DMS 273 treated with DMSO at 0.1 percent for 48 hours (cell line): ENCODE data around the gene IMPDH1.
A peak's percentile ranks its signal among the peaks of the same experiment; 100 is the strongest.

Experiments
- DNase-seq: peaks from one replicate; lab custom pipeline; 2025; lab: John Stamatoyannopoulos, UW

Gene IMPDH1

DNA sequence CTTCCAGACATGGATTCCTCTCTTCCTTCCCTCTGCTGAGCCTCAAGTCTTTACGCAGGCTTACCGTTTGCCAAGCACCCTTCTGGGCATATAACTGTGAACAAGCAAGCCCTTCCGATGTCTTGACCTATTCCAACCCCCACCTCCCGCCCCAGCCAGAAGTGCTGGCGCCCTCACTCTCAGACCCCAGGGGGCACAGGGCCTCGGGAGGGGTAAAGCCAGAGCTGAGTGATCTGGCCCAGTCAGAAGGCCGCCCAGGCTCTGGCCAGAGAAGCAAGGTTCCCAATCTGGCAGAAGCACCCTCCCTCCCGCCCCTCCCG is 49.5 kb downstream of the IMPDH1 start:
- no peak for DNase-seq

DNA sequence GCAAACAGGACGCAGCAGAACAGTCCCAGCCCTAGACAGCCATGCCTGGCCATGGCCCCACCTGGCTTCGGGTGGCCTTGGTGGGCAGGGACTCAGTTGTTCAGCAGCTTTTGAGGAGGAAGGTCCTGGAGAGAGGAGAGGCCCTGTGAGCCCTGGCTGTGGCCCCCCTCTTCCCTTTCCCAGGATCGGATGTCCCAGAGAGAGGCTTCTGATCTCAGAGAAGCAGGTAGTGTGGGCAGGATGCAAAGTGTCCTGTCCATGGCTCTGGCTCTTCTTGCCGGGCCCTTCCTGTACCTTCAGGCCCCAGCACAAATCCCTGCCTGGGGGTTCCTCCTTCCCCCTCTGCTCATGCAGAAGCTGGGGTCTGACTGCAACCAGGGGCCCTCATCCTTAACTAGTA is 49.8 kb downstream of the IMPDH1 start:
- no peak for DNase-seq

DNA sequence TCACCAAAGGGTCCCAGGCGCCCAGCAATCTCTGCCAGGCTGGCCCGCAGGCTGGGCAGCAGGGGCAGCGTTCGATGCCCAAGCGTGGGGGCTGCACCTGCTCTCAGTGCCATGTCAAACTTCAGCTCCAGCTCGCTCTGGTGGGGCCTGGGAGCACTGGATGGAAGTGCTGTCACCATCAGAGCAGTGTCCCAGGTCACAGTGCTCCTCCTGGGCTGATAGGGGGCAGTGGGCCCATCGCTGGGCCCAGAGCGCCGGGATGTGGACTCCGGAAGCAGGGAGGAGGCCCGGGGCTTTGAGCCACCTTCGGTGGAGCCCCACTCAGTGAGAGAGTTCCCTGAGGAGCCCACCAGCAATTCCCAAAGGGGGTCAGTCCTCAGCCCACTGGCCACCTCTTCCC is 50.4 kb downstream of the IMPDH1 start:
- DNase-seq, result no peak

DNA sequence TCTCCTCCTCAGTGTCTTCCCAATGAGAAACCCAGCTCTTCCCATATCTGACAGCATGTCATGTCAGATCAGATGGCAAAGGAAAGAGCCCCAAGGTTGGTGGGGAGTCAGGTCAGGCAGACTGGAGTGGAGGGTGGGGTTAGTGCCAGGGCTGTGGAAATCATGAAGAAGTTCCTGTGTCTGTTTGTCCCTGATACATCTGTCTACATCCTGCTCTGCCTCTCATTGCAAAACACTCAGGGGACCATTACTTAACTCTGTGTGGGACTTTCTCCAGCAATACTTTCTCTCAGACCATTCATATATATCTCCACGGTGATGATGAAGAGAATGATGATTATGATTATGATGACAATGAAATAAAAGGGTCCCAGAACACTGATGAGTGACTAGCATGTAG is 51.5 kb downstream of the IMPDH1 start:
- no peak for DNase-seq

DNA sequence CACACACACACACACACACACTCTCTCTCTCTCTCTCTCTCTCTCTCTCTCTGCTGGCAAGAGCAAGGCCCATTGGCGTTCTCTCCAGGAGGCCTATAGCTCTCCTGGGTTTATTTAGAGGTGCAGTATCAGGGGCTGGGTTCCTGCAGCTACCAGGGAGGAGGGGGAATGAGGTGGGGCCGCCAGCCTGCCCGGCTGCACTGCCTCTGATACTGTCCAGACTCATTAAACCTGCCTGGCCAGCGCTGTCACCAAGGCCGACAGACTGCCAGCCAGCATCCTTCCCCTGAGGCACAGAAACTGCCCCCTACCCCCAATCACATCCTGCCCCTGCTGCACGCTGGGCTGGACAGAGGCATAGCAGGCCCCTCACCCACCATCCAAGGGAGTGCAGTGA is 52.6 kb downstream of the IMPDH1 start:
- no peak for DNase-seq

DNA sequence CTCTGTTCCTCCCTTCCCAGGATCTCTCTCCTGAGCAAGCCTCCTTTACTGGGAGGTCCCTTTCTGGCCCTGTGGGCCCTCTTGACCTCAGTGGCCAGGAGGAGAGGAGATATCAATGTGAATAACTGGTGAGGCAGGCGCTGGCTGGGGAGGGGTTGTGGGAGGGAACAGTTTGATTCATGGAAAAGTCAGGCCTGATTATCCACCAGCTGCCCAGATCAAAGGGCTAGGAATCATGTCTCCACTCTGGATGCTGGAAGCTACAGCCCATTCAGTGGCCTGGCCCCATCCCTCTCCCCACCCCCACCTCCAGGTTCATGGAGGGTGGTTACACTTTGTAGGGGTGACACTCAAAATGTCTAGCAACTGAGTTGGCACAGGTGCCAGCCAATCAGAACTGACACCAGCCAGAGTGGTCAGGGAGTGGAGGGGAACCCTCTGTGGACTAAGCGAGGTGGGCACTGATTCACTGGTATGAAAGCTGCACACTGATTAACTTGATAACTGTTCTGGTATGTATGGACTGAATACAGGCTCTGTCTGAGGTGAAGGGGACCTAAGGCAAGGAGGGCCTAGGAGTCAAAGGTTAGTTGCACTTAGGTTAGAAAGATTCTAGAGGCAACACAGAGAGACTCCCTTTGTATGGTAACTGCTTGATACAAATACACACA is 53.1 kb downstream of the IMPDH1 start:
- DNase-seq, result no peak

DNA sequence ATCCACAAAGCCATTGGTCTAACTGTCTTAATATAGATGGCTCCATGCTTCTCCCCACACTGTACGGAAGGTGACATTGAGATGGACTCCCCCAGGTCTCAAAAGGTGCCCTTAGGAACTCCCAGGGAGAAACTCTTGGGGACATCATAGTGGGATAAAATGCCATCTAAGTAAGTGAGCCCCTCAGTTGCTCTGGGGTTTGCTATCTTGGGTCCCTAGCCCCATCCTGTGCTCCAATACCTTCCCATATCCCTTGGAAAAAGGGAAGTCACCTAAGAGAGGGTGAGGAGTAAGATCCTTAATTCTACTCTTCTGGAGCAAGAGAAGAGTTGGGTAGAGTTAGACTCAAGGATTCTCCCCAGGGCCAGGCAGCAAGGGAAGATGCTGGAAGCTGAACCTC is 56.2 kb downstream of the IMPDH1 start:
- no peak for DNase-seq

DNA sequence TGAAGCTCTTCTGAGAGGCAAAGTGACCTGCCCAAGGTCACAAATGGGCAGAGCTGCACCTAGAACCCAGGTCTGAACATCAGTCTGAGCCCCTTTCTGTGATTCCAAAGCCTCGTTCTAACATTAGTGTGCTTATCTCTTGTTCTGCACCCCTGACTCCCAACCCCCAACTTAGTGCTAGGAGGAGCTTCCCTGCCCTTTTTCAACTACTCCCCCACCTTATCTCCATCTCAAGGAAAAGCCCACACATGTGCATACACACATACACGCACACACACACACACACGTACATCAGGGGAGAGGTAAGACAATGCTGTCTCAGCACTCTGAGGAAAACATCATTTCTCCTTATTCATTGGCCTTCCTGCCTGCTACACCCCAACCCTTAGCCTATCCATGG is 56.6 kb downstream of the IMPDH1 start:
- DNase-seq, result no peak

DNA sequence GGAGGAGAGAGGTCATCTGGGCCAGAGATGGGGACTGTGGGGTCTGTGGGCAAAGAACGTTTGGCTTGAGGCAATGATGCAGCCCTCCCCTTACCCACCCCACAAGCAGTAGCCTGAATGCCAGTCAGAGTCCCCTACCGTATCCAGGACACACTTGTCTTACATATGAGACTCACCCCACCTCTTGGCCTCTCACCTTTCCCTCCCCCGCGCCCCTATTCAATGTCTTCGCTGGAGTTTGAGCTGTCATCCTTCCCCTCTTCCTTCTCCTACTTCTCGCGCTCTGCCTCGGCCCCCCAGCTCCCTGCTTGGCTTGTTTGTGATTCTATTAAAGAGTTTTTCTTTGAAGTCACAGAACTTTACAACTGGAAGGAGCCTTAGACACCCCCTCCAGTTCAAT is 57.1 kb downstream of the IMPDH1 start:
- no peak for DNase-seq

DNA sequence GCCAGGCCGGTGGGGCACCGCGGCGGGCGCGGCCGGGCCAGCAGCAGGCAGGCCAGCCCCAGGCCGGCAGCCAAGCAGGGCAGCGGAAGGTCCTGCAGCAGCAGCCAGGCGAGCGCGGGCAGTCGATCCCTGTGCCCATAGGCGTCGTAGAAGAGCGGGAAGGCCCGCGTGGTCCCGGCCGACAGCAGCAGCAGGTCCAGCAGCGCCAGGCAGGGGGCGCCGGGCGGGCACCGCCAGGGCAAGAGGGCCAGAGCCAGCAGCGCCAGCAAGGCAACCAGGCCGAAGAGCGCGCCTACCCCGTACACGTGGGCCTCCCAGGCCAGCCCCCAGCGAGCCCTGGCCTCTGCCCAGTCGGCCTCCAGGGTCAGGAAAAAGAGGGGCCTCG is 57.6 kb downstream of the IMPDH1 start:
- no peak for DNase-seq

DNA sequence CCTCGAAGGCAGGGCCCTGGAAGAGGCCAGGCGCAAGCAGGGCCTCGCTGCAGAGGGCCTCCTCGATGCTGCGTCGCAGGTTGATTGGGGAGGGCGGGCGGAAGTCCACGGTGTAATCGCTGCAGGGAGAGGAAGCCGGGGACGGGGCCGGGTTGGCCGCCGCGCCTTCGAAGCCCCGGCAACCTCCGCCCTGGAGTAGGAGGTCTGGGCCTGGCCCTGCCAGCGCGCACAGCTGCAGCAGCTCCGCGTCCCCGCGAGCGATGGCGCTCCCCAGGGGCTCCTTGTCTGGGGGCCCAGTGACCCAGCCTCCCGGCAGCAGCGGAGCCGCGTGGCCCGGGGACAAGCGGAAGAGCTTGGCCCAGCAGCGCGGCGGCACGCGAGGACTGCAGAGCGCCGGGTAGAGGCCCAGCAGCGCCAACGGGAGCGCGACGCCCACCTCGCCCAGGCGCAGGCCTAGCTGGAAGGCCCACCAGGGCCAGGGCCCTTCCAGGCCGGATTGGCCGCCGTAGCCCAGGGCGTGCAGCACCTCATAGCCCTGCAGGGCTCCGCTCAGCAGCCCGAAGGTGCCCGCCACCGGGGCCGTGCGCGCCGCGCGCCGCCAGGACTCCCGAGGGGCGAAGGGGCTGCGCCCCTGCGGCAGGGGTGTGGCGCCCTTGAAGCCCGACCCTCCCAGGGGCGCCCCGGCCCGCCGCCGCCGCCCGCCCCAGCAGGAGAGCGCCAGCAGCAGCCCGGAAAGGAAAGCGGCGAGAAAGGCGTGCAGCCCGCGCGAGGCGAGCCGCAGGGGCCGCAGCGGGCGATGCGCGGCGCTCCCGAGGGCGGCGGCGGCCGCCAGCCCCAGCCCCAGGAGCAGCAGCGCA is 58.3 kb downstream of the IMPDH1 start:
- no peak for DNase-seq

DNA sequence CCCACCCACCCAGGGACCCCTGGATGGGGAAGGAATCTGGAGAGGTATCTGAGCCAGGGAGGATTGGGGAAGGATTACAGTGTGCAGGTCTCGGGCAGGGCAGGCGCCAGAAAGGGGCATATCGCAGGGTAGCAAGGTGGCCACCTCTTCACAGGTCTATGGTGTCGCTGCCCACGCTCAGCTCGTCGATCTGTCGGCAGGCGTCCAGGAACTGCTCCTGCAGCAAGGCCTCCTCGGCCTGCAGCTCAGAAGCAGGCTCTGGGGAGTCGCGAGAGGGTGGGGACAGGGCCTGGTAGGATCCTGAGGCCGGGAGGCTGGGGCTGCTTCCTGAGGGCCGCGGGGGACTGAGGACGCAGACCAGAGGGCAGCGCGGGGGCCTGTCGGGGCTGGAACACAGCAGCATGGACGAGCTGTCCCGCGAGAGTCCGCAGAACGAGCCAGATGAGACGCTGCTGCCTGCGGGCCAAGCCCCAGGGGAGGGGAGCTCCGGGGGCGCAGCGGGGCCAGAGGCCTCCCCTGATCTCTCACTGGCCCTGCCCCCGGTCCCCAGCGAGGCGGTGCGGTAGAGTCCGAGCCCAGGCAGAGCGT is 59.0 kb downstream of the IMPDH1 start:
- no peak for DNase-seq

DNA sequence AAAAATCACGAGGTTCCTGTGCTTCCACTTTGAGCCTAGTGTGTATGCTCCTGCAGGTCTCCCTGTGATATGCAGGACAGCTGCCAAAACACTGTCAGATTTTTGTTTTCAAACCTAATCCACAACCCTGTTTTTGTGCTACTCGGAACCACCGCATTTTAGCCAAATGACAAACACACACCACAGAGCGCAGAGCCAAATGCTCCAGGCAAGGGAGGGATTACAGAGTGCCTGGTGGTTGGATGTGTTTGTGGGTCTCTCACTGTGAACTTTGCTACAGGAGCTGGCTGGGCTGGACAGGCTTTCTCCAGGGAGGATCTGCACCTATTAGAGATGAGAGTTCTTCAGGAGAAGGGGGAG is 60.3 kb downstream of the IMPDH1 start:
- DNase-seq, result no peak

DNA sequence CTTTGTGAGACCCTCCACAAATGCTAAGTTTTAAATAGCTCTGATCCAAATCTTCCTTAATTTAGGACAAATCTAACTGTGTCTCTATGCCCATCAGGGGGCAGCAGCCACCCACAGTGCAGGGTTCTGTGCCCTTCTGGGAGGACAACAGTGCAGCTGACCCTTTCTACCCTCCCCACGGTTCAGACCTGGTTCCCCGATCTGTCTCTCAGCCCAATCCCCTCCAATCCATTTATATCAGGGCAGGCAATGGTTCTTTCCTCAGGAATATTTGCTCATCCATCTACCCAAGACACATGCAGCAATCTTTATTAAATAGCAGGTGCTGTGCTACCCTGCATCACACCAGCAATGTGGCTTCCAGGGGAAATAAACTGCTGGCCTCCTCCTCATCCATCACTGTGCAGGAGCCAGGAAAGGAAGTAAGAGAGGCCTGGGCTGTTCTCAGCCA is 62.1 kb downstream of the IMPDH1 start:
- peak; percentile 26 for DNase-seq

DNA sequence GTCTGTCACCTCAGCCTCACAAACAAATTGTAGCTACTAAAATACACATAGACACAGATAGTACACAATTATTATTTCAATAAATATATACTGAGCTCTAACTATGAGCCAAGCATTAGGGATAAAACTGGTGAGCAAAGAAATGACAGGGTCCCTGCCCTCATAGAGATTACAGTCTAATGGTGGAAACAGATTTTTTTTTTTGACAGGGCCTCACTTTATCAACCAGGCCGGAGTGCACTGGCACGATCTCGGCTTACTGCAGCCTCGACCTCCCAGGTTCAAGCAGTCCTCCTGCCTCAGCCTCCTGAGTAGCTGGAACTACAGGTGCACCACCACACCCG is 65.4 kb downstream of the IMPDH1 start:
- no peak for DNase-seq

DNA sequence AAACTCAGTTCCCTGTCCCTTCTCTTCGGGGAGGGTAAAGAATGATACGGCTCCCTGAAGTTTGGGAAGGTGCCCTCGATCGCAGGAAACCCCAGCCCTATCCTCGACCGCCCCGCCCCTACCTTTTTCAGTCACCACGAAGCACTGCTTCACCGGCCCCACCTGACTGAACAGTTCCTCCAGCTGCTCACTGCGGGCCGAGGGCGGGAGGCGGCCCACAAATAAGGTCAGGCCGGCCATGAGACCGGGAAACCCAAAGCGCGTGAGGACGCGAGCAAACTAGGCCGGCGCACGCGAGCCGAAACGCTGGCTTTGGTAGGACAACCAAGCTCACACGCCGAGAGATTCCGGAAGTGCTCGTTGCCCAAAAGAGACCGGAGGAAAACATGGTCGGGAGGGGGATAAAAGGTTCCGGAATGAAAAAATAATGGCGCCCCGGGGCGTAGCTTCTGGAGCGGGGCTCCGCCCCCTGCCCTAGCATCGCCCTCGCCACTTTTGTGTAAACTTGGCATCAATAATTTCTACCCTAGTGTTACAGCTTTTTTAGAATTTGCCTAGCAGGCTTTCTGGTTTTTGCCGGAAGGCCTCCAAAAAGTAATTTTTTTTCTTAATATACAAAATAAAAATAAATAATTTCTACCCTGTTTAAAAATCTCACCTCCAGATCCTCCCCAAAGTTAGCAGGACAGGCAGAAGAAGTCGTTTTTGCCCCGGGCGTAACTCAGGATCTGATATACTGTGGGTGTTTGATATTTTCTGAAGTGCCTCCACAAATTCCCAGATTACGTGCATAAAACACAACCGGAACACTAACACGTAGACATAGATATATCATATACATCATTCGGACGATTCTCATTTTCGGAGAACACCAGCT is 66.0 kb downstream of the IMPDH1 start, which contains the start of gene RBM28:
TSS of gene RBM28 (minus strand) at position 355 of the 877 bp plus-strand sequence. CDS start at position 240, 115 bp downstream.
- peak; percentile 81 for DNase-seq
